ENCODE data around the gene SCN1A. TPM values are rescaled to one million over a fixed set of nuclear protein-coding genes. Genes with fewer than 3 reads are reported as not detected.

SCN1A gene
- total RNA-seq, 4 donors from 2014 or later: not detected

DNA sequence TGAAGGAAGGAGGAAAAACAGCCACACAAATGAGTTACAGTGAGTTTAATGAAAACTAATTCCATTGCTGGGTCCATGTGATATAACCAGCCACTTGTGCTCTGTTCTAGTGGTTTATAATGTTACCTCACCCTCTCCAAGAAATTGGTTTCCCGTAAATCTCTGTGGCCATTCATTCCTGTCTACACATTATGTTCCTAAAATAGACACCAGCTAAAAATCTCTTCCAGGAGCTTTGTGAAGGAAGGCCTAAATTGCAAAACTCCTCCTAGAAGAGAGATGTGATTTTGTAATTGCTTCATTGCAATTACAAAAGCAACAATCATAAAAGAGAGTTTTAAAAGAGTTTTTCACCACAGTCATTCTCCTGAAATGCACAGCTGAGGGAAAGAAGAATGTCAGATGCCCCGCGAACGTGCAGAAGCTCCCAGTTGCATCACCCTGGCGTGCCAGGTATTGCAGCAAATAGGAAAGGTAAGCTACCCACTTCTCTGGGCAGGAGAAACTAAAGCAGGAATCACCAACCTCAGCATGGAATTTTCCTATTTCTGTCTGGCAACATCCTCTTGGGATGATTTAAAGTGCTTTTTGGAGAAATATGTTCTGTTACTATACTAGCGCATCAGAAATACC, 1.7 kb downstream of the SCN1A start:
- Histone ChIP-seq H3K27me3 (no peaks in the 10 kb centered on the region), H3K9me3 (no peaks in the 10 kb centered on the region), H3K27ac (no peak overlapping the region), H3K4me3 (no peak overlapping the region), H3K4me1 (no peaks in the 10 kb centered on the region), H3K36me3 (no peaks in the 10 kb centered on the region)
- ATAC-seq: no peak
- in situ Hi-C loops (cut with MboI; ENCODE audit: low sequenced_read_pairs in 4 of 4): loop anchor here in 3 of 4 donors (10.0 to 25.0 kb wide), 2 partner anchors 164 to 171 kb away; partner anchors contain the start of gene TTC21B (in 3 of the 3)
- intact Hi-C loops (cut with DNase I; ENCODE audit: low total_unique reads): loop anchor here (2.0 to 10.0 kb wide), 3 partner anchors 69 to 721 kb away; no protein-coding TSS in a partner anchor
- DNase-seq: no peak
- TF ChIP-seq CTCF (IDR thresholded peaks at IDR 0.05 in 4 of 5, conservative IDR thresholded peaks at IDR 0.05 in 1 of 5): no peak
- TF ChIP-seq POLR2A (IDR thresholded peaks at IDR 0.05): no peak

DNA sequence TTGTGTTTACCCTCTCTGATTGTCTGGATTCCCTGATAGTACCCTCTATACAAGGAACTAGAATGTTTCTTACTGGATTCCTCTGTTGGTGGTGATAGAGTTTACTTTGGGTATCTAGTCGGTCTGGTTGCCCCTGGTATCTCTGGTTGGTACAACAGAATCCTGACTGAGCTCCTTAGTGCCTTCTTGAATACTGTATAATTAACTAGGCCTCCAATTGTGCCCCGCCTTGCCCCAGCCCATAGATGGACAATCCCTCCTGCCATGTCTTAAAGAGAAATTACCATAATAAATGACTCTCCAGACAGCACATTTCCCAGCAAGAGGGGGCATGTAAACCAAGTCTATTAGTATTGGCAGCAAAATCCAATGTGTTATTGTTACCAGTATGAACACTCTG, 2.3 kb downstream of the SCN1A start:
- no peaks in the 10 kb centered on the region for H3K27me3 ChIP-seq
- no peaks in the 10 kb centered on the region for H3K4me1 ChIP-seq
- no peak overlapping the region for H3K27ac ChIP-seq
- DNase-seq (no peak), ATAC-seq (no peak)
- no peak for TF ChIP-seq CTCF (IDR thresholded peaks at IDR 0.05 in 4 of 5, conservative IDR thresholded peaks at IDR 0.05 in 1 of 5)
- TF ChIP-seq POLR2A (IDR thresholded peaks at IDR 0.05): no peak
- no peak overlapping the region for H3K4me3 ChIP-seq
- H3K36me3 ChIP-seq: no peaks in the 10 kb centered on the region
- H3K9me3 ChIP-seq: no peaks in the 10 kb centered on the region
- intact Hi-C loops (cut with DNase I; ENCODE audit: low total_unique reads) (loop anchor here (5.0 to 10.0 kb wide), 2 partner anchors 68 to 721 kb away; no protein-coding TSS in a partner anchor), in situ Hi-C loops (cut with MboI; ENCODE audit: low sequenced_read_pairs in 4 of 4) (loop anchor here in 3 of 4 donors (10.0 to 25.0 kb wide), 2 partner anchors 163 to 171 kb away; partner anchors contain the start of gene TTC21B (in 3 of the 3))

- intact Hi-C loops (cut with DNase I; ENCODE audit: low total_unique reads) (no loop called here), in situ Hi-C loops (cut with MboI; ENCODE audit: low sequenced_read_pairs in 4 of 4) (no loop called here)
- no peak overlapping the region for H3K4me3 ChIP-seq
- H3K9me3 ChIP-seq: no peaks in the 10 kb centered on the region
- ATAC-seq (no peak), DNase-seq (no peak)
- H3K27me3 ChIP-seq: no peaks in the 10 kb centered on the region
- H3K4me1 ChIP-seq: no peaks in the 10 kb centered on the region
- no peaks in the 10 kb centered on the region for H3K36me3 ChIP-seq
- H3K27ac ChIP-seq: no peak overlapping the region
- TF ChIP-seq POLR2A (IDR thresholded peaks at IDR 0.05) (no peak), CTCF (IDR thresholded peaks at IDR 0.05 in 4 of 5, conservative IDR thresholded peaks at IDR 0.05 in 1 of 5) (no peak)
These were observed 9.6 kb downstream of the SCN1A start for GRCh38 chr2:166118180-166118579.

GRCh38 chr2:166117491-166117890, 10.3 kb downstream of the SCN1A start:
- in situ Hi-C loops (cut with MboI; ENCODE audit: low sequenced_read_pairs in 4 of 4) (no loop called here), intact Hi-C loops (cut with DNase I; ENCODE audit: low total_unique reads) (no loop called here)
- H3K4me1 ChIP-seq: no peaks in the 10 kb centered on the region
- DNase-seq (no peak), ATAC-seq (no peak)
- no peaks in the 10 kb centered on the region for H3K27me3 ChIP-seq
- H3K27ac ChIP-seq: no peak overlapping the region
- TF ChIP-seq CTCF (IDR thresholded peaks at IDR 0.05 in 4 of 5, conservative IDR thresholded peaks at IDR 0.05 in 1 of 5) (no peak), POLR2A (IDR thresholded peaks at IDR 0.05) (no peak)
- H3K9me3 ChIP-seq: no peaks in the 10 kb centered on the region
- no peak overlapping the region for H3K4me3 ChIP-seq
- no peaks in the 10 kb centered on the region for H3K36me3 ChIP-seq

All from gastrocnemius medialis (tissue), 4 donors.